Measurements from ENCODE around the gene MYO1A. TPM values are rescaled to one million over a fixed set of nuclear protein-coding genes. Genes with fewer than 3 reads are reported as not detected.

Gene MYO1A
- total and polyA plus RNA-seq, 2 of the 13 experiments (the other 11 are each of a cell fraction or from before 2014, with no cell fraction given), result 5.3 to 6.0 TPM

DNA sequence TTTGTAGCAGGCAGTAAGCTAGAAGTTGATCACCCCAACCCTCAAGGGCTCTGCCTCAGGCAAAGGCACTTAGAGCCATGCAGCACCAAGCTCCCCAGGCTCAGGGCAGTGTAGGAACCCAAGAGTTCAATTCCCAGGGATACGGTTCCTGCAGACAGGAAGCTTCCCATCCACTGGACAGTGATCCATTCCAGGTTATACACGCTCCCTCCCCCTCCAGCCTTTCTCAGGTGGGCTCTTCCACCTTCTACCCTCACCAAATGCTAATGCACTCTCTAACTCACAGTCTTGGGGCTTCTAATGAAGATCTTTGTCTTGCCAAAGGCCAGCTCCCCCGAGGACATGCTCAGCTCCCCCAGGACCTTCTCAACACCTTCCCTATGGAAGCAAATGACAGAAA is 12.7 kb downstream of the MYO1A start:
- in situ Hi-C loops (cut with HindIII; ENCODE audit: extremely low pct_ligation_motif_present, low pct_unique_long_range_greater_than_20kb), result no loop called here
- Histone ChIP-seq H3K27me3 (ENCODE audit: control insufficient read depth in 1 of 2, insufficient read depth in 2 of 2, low read length in 2 of 2) (no peaks in the 10 kb centered on the region), H3K9ac (ENCODE audit: insufficient read depth, low read depth, low read length) (no peak overlapping the region), H4K20me1 (ENCODE audit: insufficient read depth, low read length) (no peaks in the 10 kb centered on the region), H2AFZ (ENCODE audit: low read length) (no peak overlapping the region), H3K79me2 (ENCODE audit: insufficient read depth, low read length) (no peaks in the 10 kb centered on the region), H3K36me3 (replicated peaks in 1 of 2; ENCODE audit: control insufficient read depth in 1 of 2, insufficient read depth in 2 of 2, low read length in 2 of 2) (no peaks in the 10 kb centered on the region), H3K9me3 (ENCODE audit: low read length) (no peaks in the 10 kb centered on the region), H3K27ac (ENCODE audit: extremely low read length, insufficient read depth, low read length) (no peak overlapping the region), H3K4me2 (ENCODE audit: low read depth, low read length) (no peak overlapping the region), H3K4me1 (ENCODE audit: insufficient read depth, low read length) (no peaks in the 10 kb centered on the region), H3K4me3 (replicated peaks in 1 of 3; ENCODE audit: insufficient read depth in 1 of 3, low read depth in 2 of 3, low read length in 3 of 3) (no peak overlapping the region)
- ChIA-PET CTCF (ENCODE audit: low intra/inter-chr PET ratio, low total read pairs) (no interaction called here), POLR2A (no interaction called here)
- intact Hi-C loops (cut with micrococcal nuclease; ENCODE audit: unreplicated experiment), result no loop called here
- BruUV-seq (replicated peaks), result no TSS peak
- no peak for FAIRE-seq
- DNase-seq (ENCODE audit: low spot score), result no peak
- 74% methylated on average over 3 of the region's 3 CpGs for WGBS (ENCODE audit: low lambda C conversion rate)
- TF ChIP-seq ZFP82 (CRISPR knock-in tag; IDR thresholded peaks at IDR 0.05; ENCODE audit: borderline replicate concordance) (no peak), ATM (IDR thresholded peaks at IDR 0.05; ENCODE audit: borderline replicate concordance) (no peak), ZNF572 (CRISPR knock-in tag; IDR thresholded peaks at IDR 0.05) (no peak), ZNF317 (CRISPR knock-in tag; IDR thresholded peaks at IDR 0.05) (no peak), ELF3 (CRISPR knock-in tag; IDR thresholded peaks at IDR 0.05) (no peak), ZSCAN25 (CRISPR knock-in tag; IDR thresholded peaks at IDR 0.05) (no peak), SRY (CRISPR knock-in tag; IDR thresholded peaks at IDR 0.05) (no peak)
- TF ChIP-seq, protein P1, sequence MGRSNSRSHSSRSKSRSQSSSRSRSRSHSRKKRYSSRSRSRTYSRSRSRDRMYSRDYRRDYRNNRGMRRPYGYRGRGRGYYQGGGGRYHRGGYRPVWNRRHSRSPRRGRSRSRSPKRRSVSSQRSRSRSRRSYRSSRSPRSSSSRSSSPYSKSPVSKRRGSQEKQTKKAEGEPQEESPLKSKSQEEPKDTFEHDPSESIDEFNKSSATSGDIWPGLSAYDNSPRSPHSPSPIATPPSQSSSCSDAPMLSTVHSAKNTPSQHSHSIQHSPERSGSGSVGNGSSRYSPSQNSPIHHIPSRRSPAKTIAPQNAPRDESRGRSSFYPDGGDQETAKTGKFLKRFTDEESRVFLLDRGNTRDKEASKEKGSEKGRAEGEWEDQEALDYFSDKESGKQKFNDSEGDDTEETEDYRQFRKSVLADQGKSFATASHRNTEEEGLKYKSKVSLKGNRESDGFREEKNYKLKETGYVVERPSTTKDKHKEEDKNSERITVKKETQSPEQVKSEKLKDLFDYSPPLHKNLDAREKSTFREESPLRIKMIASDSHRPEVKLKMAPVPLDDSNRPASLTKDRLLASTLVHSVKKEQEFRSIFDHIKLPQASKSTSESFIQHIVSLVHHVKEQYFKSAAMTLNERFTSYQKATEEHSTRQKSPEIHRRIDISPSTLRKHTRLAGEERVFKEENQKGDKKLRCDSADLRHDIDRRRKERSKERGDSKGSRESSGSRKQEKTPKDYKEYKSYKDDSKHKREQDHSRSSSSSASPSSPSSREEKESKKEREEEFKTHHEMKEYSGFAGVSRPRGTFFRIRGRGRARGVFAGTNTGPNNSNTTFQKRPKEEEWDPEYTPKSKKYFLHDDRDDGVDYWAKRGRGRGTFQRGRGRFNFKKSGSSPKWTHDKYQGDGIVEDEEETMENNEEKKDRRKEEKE (IDR thresholded peaks at IDR 0.05), result no peak
- TF ChIP-seq, protein P2, sequence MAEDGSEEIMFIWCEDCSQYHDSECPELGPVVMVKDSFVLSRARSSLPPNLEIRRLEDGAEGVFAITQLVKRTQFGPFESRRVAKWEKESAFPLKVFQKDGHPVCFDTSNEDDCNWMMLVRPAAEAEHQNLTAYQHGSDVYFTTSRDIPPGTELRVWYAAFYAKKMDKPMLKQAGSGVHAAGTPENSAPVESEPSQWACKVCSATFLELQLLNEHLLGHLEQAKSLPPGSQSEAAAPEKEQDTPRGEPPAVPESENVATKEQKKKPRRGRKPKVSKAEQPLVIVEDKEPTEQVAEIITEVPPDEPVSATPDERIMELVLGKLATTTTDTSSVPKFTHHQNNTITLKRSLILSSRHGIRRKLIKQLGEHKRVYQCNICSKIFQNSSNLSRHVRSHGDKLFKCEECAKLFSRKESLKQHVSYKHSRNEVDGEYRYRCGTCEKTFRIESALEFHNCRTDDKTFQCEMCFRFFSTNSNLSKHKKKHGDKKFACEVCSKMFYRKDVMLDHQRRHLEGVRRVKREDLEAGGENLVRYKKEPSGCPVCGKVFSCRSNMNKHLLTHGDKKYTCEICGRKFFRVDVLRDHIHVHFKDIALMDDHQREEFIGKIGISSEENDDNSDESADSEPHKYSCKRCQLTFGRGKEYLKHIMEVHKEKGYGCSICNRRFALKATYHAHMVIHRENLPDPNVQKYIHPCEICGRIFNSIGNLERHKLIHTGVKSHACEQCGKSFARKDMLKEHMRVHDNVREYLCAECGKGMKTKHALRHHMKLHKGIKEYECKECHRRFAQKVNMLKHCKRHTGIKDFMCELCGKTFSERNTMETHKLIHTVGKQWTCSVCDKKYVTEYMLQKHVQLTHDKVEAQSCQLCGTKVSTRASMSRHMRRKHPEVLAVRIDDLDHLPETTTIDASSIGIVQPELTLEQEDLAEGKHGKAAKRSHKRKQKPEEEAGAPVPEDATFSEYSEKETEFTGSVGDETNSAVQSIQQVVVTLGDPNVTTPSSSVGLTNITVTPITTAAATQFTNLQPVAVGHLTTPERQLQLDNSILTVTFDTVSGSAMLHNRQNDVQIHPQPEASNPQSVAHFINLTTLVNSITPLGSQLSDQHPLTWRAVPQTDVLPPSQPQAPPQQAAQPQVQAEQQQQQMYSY (CRISPR knock-in tag; IDR thresholded peaks at IDR 0.05), result peak; percentile 53; the same call in 1 of the 2 replicates
- ATAC-seq, result no peak

All from HepG2 (cell line).